Transverse colon (tissue), 4 donors: ENCODE results near the gene NCOA1. TPM values are rescaled to one million over a fixed set of nuclear protein-coding genes. Genes with fewer than 3 reads are reported as not detected.

ENCODE experiments used
- DNase-seq: peaks from one replicate; pipeline ENCODE4 v3.0.0-alpha.2; 2019
- H3K27ac ChIP-seq, 4 donors: fragments of 200-600 bp; sonication (generic); 2 replicates each; pipeline ENCODE4 v1.5.1; 2016 to 2018; ENCODE audit warnings: inconsistent platforms in 4 of 4
- H3K27me3 ChIP-seq: fragments of 200-600 bp; sonication (generic); 2 replicates; pipeline ENCODE4 v1.5.1; 2017; ENCODE audit warnings: inconsistent platforms
- H3K36me3 ChIP-seq, 4 donors: fragments of 200-600 bp; sonication (generic); 2 replicates each; pipeline ENCODE4 v1.5.1; 2017 to 2019; ENCODE audit warnings: inconsistent platforms in 4 of 4
- H3K4me1 ChIP-seq, 4 donors: fragments of 200-600 bp; sonication (generic); 2 replicates each; pipeline ENCODE4 v1.5.1; 2017 to 2020; ENCODE audit warnings: inconsistent platforms in 4 of 4
- H3K4me3 ChIP-seq, 4 donors: fragments of 200-600 bp; sonication (generic); 1 replicate in 1 of 4; 2 replicates in 3 of 4; pipeline versions ENCODE4 v1.5.1 to v1.6.1; 2017 to 2019; ENCODE audit warnings: inconsistent platforms in 4 of 4
- H3K9me3 ChIP-seq, 2 donors: fragments of 200-600 bp; sonication (generic); 2 replicates each; pipeline ENCODE4 v1.5.1; 2017 to 2019; ENCODE audit warnings: inconsistent platforms in 2 of 2
- CTCF ChIP-seq, 5 experiments: fragments of 200-600 bp in 3 of 5; fragments of 450-650 bp in 2 of 5; sonication (generic) in 3 of 5; IDR thresholded peaks; 1 replicate in 2 of 5; 2 replicates in 3 of 5; pipeline ENCODE4 v1.5.1; 2016 to 2017; ENCODE audit warnings: antibody characterized with exemption in 5 of 5, inconsistent platforms in 3 of 5, mild to moderate bottlenecking in 2 of 5, moderate library complexity in 1 of 5
- EP300 ChIP-seq: sonication (generic); formaldehyde crosslinking; IDR thresholded peaks from one replicate; pipeline ENCODE4 v1.6.1; 2017; ENCODE audit warnings: antibody characterized with exemption, low read depth
- POLR2A ChIP-seq: fragments of 450-650 bp; IDR thresholded peaks from one replicate; pipeline ENCODE4 v1.6.1; 2016; ENCODE audit warnings: antibody characterized with exemption, mild to moderate bottlenecking, moderate library complexity
- POLR2AphosphoS5 ChIP-seq, 3 donors: sonication (generic); formaldehyde crosslinking; IDR thresholded peaks; one replicate each; pipeline ENCODE4 v1.6.1; 2016; ENCODE audit warnings: antibody characterized with exemption in 3 of 3
- WGBS, 2 donors: methylation state at CpG; one replicate each; pipeline ENCODE4 v1.1.5; 2018; ENCODE audit warnings: low coverage in 1 of 2; 5-methylcytosine and 5-hydroxymethylcytosine counted together
- in situ Hi-C, 4 donors: fragments of 200-750 bp; cut with MboI; loops; one replicate each; pipeline versions ENCODE4 v1.15.0 to v1.15.1; 2017; ENCODE audit warnings: low sequenced_read_pairs in 3 of 4, low pct_ligation_motif_present in 1 of 4, low pct_unique_long_range_greater_than_20kb in 1 of 4
- intact Hi-C: fragments of 100-400 bp; cut with DNase I; formaldehyde crosslinking; loops from one replicate; pipeline ENCODE4 v1.15.1; 2023; ENCODE audit warnings: low total_unique reads
- total RNA-seq, 4 donors: library from RNA; depleted of rRNA; stranded (reverse); fragments of >200 nt; gene quantifications; one replicate each; pipeline ENCODE4 v1.1.0, GENCODE V29; 2016

NCOA1 gene
- total RNA-seq, 4 donors from 2014 or later: 32.9 to 56.5 (median 47.9) TPM

- peaks cover 6 to 28% (median 15%) of the 10 kb centered on the region in 4 donors for H3K4me1 ChIP-seq
- intact Hi-C loops: no loop called here
- in situ Hi-C loops: no loop called here
Measured at GRCh38 chr2:24495451-24495850, 4.4 kb downstream of the NCOA1 start.

GRCh38 chr2:24496959-24497358, 5.9 kb downstream of the NCOA1 start:
- Histone ChIP-seq H3K4me1 (peaks cover 6 to 29% (median 13%) of the 10 kb centered on the region in 4 donors), H3K9me3 (no peaks in the 10 kb centered on the region), H3K4me3 (no peak overlapping the region), H3K27me3 (no peaks in the 10 kb centered on the region), H3K36me3 (no peaks in the 10 kb centered on the region), H3K27ac (no peak overlapping the region)
- DNase-seq: no peak
- in situ Hi-C loops (no loop called here), intact Hi-C loops (no loop called here)
- 79% methylated on average over 4 of the region's 4 CpGs for WGBS, 2 donors
- TF ChIP-seq POLR2AphosphoS5 (IDR thresholded peaks at IDR 0.05) (no peak), CTCF (IDR thresholded peaks at IDR 0.05) (no peak), POLR2A (no peak), EP300 (no peak)

More at GRCh38 chr2:24495451-24495850, 4.4 kb downstream of the NCOA1 start:
- 70 to 74% methylated on average over 3 to 4 of the region's 4 CpGs for WGBS, 2 donors
- DNase-seq: no peak
- Histone ChIP-seq H3K4me3 (no peak overlapping the region), H3K27ac (no peak overlapping the region), H3K9me3 (no peaks in the 10 kb centered on the region), H3K27me3 (no peaks in the 10 kb centered on the region), H3K36me3 (no peaks in the 10 kb centered on the region)
- TF ChIP-seq POLR2A (no peak), CTCF (IDR thresholded peaks at IDR 0.05) (no peak), EP300 (no peak), POLR2AphosphoS5 (IDR thresholded peaks at IDR 0.05) (no peak)

- Histone ChIP-seq H3K9me3 (no peaks in the 10 kb centered on the region), H3K36me3 (no peaks in the 10 kb centered on the region), H3K4me1 (peaks cover 2 to 24% (median 11%) of the 10 kb centered on the region in 4 donors), H3K27ac (no peak overlapping the region), H3K27me3 (no peaks in the 10 kb centered on the region), H3K4me3 (no peak overlapping the region)
- in situ Hi-C loops (no loop called here), intact Hi-C loops (no loop called here)
- TF ChIP-seq EP300 (no peak), POLR2A (no peak), POLR2AphosphoS5 (IDR thresholded peaks at IDR 0.05) (no peak), CTCF (IDR thresholded peaks at IDR 0.05) (no peak)
- no peak for DNase-seq
Measured at GRCh38 chr2:24497685-24498084, 6.6 kb downstream of the NCOA1 start.

GRCh38 chr2:24498121-24498520, 7.1 kb downstream of the NCOA1 start:
- no peaks in the 10 kb centered on the region for H3K9me3 ChIP-seq
- intact Hi-C loops (no loop called here), in situ Hi-C loops (no loop called here)
- no peak for DNase-seq
- H3K27me3 ChIP-seq: no peaks in the 10 kb centered on the region
- H3K4me3 ChIP-seq: no peak overlapping the region
- H3K4me1 ChIP-seq: peaks cover 0 to 20% (median 9%) of the 10 kb centered on the region in 4 donors
- no peaks in the 10 kb centered on the region for H3K36me3 ChIP-seq
- no peak for TF ChIP-seq POLR2AphosphoS5 (IDR thresholded peaks at IDR 0.05)
- TF ChIP-seq POLR2A: no peak
- no peak for TF ChIP-seq EP300
- no peak for TF ChIP-seq CTCF (IDR thresholded peaks at IDR 0.05)
- WGBS, 2 donors: 94 to 95% methylated on average over 4 of the region's 4 CpGs
- H3K27ac ChIP-seq: no peak overlapping the region
